ENCODE results near the gene SEMA5A. TPM values are rescaled to one million over a fixed set of nuclear protein-coding genes. Genes with fewer than 3 reads are reported as not detected.

Gene SEMA5A
- total RNA-seq, 4 donors from 2014 or later, result 15.0 to 81.0 (median 52.9) TPM

GRCh38 chr5:9025942-9026341 is 519.9 kb downstream of the SEMA5A start:
- in situ Hi-C loops (cut with MboI; ENCODE audit: low pct_ligation_motif_present in 1 of 4, low pct_unique_long_range_greater_than_20kb in 1 of 4, low sequenced_read_pairs in 3 of 4), result no loop called here

GRCh38 chr5:9020996-9021395 is 524.9 kb downstream of the SEMA5A start:
- Histone ChIP-seq H3K36me3 (no peaks in the 10 kb centered on the region), H3K4me1 (no peaks in the 10 kb centered on the region), H3K4me3 (no peak overlapping the region), H3K27ac (no peak overlapping the region), H3K9me3 (peaks cover 3 to 6% of the 10 kb centered on the region in 2 donors), H3K27me3 (no peaks in the 10 kb centered on the region)
- TF ChIP-seq CTCF (IDR thresholded peaks at IDR 0.05), result no peak
- no peak for TF ChIP-seq POLR2AphosphoS5 (IDR thresholded peaks at IDR 0.05)
- TF ChIP-seq EP300 (IDR thresholded peaks at IDR 0.05; ENCODE audit: low read depth), result no peak
- TF ChIP-seq POLR2A (IDR thresholded peaks at IDR 0.05), result no peak
- in situ Hi-C loops (cut with MboI; ENCODE audit: low pct_ligation_motif_present in 1 of 4, low pct_unique_long_range_greater_than_20kb in 1 of 4, low sequenced_read_pairs in 3 of 4), result no loop called here
- 63 to 76% methylated on average over 1 of the region's 1 CpG for WGBS, 2 donors (ENCODE audit: low coverage in 1 of 2)
- intact Hi-C loops (cut with DNase I; ENCODE audit: low total_unique reads), result no loop called here
- no peak for DNase-seq

More at GRCh38 chr5:9025942-9026341, 519.9 kb downstream of the SEMA5A start:
- Histone ChIP-seq H3K4me3 (no peak overlapping the region), H3K27me3 (no peaks in the 10 kb centered on the region), H3K27ac (no peak overlapping the region), H3K36me3 (no peaks in the 10 kb centered on the region), H3K9me3 (peaks cover 3 to 6% of the 10 kb centered on the region in 2 donors), H3K4me1 (no peaks in the 10 kb centered on the region)
- no peak for DNase-seq
- no peak for TF ChIP-seq CTCF (IDR thresholded peaks at IDR 0.05)
- no peak for TF ChIP-seq POLR2AphosphoS5 (IDR thresholded peaks at IDR 0.05)
- TF ChIP-seq EP300 (IDR thresholded peaks at IDR 0.05; ENCODE audit: low read depth), result no peak
- TF ChIP-seq POLR2A (IDR thresholded peaks at IDR 0.05), result no peak
- intact Hi-C loops (cut with DNase I; ENCODE audit: low total_unique reads), result no loop called here

- Histone ChIP-seq H3K36me3 (no peaks in the 10 kb centered on the region), H3K4me3 (no peak overlapping the region), H3K4me1 (no peaks in the 10 kb centered on the region), H3K9me3 (no peaks in the 10 kb centered on the region), H3K27me3 (no peaks in the 10 kb centered on the region), H3K27ac (no peak overlapping the region)
- 50 to 68% methylated on average over 1 to 2 of the region's 2 CpGs for WGBS, 2 donors (ENCODE audit: low coverage in 1 of 2)
- TF ChIP-seq POLR2A (IDR thresholded peaks at IDR 0.05), result no peak
- no peak for TF ChIP-seq POLR2AphosphoS5 (IDR thresholded peaks at IDR 0.05)
- TF ChIP-seq CTCF (IDR thresholded peaks at IDR 0.05), result no peak
- TF ChIP-seq EP300 (IDR thresholded peaks at IDR 0.05; ENCODE audit: low read depth), result no peak
- intact Hi-C loops (cut with DNase I; ENCODE audit: low total_unique reads), result no loop called here
- no peak for DNase-seq
- in situ Hi-C loops (cut with MboI; ENCODE audit: low pct_ligation_motif_present in 1 of 4, low pct_unique_long_range_greater_than_20kb in 1 of 4, low sequenced_read_pairs in 3 of 4), result no loop called here
These were observed 530.0 kb downstream of the SEMA5A start for GRCh38 chr5:9015937-9016270.

GRCh38 chr5:9015260-9015936 is 530.5 kb downstream of the SEMA5A start:
- H3K4me1 ChIP-seq, result no peaks in the 10 kb centered on the region
- intact Hi-C loops (cut with DNase I; ENCODE audit: low total_unique reads), result no loop called here
- TF ChIP-seq CTCF (IDR thresholded peaks at IDR 0.05) (no peak), EP300 (IDR thresholded peaks at IDR 0.05; ENCODE audit: low read depth) (no peak), POLR2A (IDR thresholded peaks at IDR 0.05) (no peak), POLR2AphosphoS5 (IDR thresholded peaks at IDR 0.05) (no peak)
- no peaks in the 10 kb centered on the region for H3K27me3 ChIP-seq
- no peaks in the 10 kb centered on the region for H3K9me3 ChIP-seq
- no peak for DNase-seq
- H3K4me3 ChIP-seq, result no peak overlapping the region
- WGBS, 2 donors (ENCODE audit: low coverage in 1 of 2), result 52 to 59% methylated on average over 5 of the region's 5 CpGs
- H3K27ac ChIP-seq, result no peak overlapping the region
- no peaks in the 10 kb centered on the region for H3K36me3 ChIP-seq
- in situ Hi-C loops (cut with MboI; ENCODE audit: low pct_ligation_motif_present in 1 of 4, low pct_unique_long_range_greater_than_20kb in 1 of 4, low sequenced_read_pairs in 3 of 4), result no loop called here
